ENCODE data around the gene LECT2.
A peak's percentile ranks its signal among the peaks of the same experiment; 100 is the strongest.

The LECT2 gene

GRCh38 chr5:135934939-135935338, 19.8 kb downstream of the LECT2 start:
- peak; percentile 10 for DNase-seq (ENCODE audit: low spot score)

- no peak for DNase-seq (ENCODE audit: low spot score)
Observed at GRCh38 chr5:135930949-135931295, 23.9 kb downstream of the LECT2 start.

- no peak for DNase-seq (ENCODE audit: low spot score)
Observed at GRCh38 chr5:135930029-135930948, 24.5 kb downstream of the LECT2 start.

GRCh38 chr5:135921388-135921787, 33.4 kb downstream of the LECT2 start:
- DNase-seq (ENCODE audit: low spot score): peak; percentile 18

- no peak for DNase-seq (ENCODE audit: low spot score)
Observed at GRCh38 chr5:135920199-135920598, 34.6 kb downstream of the LECT2 start.

GRCh38 chr5:135916638-135917263, 38.0 kb downstream of the LECT2 start:
- DNase-seq (ENCODE audit: low spot score): no peak

- no peak for DNase-seq (ENCODE audit: low spot score)
Observed at GRCh38 chr5:135915466-135916001, 39.2 kb downstream of the LECT2 start.

GRCh38 chr5:135913713-135914626, 40.8 kb downstream of the LECT2 start:
- no peak for DNase-seq (ENCODE audit: low spot score)

- DNase-seq (ENCODE audit: low spot score): no peak
Observed at GRCh38 chr5:135905144-135905543, 49.6 kb downstream of the LECT2 start.

- no peak for DNase-seq (ENCODE audit: low spot score)
Observed at GRCh38 chr5:135901633-135902032, 53.1 kb downstream of the LECT2 start.

- DNase-seq (ENCODE audit: low spot score): no peak
Observed at GRCh38 chr5:135900276-135900675, 54.5 kb downstream of the LECT2 start.

- no peak for DNase-seq (ENCODE audit: low spot score)
Observed at GRCh38 chr5:135898651-135899050, 56.1 kb downstream of the LECT2 start.

All from AG08395 (cell line).